GM21360 (cell line): Measurements from ENCODE around the gene POMT2.
"Not testable (repeated sequence)": the region's sequence is repeated elsewhere in the genome, so short reads cannot be mapped to it uniquely, and the experiment has no call there.

Experiments used
- ATAC-seq: cut with Tn5 transposase; IDR thresholded peaks from one replicate; pipeline ENCODE4 v1.9.1; 2021; ENCODE audit warnings: mild to moderate bottlenecking, moderate library complexity; ENCODE audit not compliant: unreplicated experiment

POMT2 gene

DNA sequence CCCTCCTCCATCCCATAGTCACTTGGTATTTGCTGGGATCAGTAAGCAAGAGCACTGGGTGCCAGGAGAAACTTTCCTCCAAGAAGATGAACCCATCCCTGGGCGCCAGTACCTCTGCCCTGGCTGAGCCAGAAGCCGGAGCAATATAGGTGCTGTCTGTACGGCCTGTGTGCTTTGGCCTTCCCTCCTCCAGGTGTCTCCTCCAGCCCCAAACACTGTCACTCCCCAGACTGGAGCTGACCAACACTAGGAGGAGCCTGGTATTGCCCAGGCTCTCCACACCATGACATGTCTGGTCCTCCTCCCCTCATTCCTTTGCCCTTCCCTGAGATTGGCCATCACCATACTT lies 5.0 kb upstream of the POMT2 start:
- no peak for ATAC-seq

DNA sequence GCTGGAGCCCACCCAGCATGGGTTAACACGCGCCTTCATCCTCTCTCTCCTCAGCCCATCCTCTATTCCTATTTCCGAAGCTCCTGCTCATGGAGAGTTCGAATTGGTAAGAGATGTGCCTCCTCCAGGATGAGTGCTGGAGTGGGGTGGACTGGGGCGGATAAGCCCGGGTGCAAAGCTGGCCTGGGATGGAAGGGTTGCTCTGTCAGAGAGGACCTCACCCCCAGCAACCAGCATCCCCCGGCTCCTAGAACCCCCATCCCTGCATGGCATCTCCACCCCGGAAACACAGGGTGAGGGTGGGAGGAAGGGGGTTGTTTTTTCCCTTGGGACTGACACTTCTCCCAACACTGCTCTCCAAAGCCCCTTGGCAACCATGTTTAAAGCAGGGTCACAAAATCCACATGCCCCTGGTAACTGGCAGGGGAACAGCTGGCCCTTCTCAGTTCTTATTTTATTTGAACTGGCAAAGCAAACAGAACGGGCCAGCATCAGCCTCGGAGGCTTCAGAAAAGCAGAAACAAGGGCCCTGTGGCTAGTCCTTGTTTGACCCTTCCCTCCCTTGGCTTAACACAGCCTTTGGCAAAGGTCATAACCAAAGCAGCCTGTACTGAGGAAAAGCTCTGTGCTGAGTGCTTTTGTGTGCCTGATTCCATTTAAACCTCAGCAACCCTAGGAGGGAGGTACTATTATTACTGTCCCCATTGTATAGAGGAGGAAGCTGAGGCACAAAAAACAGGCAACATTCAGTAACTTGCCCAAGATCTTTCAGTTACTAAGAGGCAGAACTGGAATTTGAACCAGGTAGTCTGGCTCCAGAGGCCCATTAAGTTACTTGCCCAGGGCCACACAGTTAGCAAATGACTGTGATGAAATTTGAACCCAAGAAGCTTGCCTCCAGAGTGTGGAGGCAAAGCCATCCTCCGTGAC lies 4.4 kb upstream of the POMT2 start:
- no peak for ATAC-seq

DNA sequence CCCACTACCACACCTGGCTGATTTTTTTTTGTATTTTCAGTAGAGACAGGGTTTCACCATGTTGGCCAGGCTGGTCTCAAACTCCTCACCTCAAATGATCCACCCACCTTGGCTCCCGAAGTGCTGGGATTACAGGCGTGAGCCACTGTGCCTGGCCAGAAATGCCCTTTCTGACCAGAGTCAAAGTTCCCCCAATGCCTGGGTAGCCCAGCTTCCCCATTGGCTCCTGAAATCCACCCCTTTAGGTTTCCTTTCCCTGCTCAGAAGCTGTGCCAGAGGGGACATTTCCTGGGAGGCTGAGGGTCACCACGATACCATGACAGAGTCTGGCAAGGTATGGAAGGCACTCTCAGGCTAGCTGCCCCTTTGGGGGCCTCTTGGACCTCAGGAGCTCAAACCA lies 3.6 kb upstream of the POMT2 start:
- ATAC-seq: no peak

DNA sequence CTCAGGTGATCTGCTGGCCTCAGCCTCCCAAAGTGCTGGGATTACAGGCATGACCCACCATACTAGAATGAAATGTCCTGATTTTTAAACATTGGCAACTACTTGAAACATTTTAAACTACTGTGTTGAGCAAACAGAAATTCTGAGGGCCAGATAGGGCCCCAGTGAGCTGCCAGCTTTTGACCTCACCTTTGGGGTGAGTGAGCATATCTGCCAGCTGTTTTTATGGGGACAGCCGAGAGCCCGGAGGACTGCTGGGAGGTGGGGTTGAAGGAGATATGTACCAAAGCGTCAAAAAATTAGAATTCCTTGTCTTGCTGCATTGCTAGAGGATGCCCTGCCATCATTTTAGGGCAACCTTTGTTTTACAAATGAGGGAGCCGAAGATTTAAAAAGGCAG lies 2.9 kb upstream of the POMT2 start:
- no peak for ATAC-seq

DNA sequence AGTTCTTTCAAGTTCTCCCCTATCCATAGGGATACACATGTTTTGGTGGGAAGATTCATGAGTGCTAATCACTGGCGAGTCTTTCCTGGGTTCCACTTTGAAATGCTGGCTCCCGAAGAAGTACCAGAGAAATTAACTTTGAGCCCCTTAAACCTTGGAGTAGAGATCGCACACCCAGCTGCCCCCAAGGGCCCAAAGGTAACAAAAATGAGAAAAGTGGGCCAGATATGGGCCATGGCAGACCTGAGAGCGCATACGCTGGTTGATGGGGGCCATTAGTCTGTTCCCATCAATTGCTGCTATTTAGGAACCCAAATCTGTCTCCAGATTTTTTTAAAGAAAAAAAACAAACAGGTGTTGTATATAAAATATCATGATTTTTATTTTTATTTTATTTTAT lies 2.3 kb upstream of the POMT2 start:
- no peak for ATAC-seq

DNA sequence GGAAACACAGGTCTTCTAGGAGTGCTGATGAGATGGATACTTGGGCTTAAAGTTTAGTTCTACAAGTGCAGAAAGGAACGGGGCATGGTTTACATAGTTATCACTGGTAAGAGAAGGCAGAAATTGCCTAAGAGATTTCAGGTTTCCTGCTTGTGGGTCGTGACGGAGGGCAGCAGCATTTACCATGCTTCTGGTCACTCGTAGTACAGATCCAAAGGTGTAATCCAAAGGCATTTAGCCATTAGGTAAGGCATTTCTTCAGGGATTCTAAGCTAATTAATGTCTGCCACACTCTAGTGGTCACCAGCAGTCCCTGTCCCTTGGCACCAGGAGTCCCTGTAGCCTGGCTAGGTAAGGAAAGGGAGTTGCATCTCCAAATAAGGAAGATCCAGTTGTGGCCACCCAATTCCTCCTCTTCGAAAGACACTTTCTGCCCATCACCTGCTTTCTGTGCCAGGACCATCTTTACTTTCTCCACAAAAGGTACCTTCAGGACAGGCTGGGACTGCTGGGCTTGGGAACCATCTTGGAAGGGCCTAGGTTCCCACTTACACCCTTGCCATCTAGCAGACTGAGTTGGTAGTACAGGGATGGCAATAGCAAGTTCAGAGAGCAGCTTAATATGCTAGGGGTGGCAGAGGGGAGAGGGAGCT lies 1.7 kb upstream of the POMT2 start:
- no peak for ATAC-seq

DNA sequence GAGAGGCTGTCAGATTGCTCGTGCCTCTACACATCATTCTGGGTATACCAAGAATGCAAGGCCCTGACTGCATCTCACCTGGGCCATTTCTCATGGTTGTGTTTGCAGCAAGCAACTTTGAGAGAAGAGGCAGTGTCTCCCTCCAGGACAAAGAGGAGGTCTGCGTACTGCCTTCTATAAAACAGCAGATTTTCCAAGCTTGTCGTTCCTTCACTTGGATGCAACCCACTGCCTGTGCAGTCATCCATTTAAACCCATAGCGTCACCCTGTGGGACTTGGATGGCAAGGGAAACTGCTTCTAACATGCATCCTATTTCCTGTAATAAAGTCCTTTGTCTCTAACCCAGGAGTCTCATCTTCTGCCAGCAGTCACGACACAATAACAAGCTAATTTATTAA lies 1.3 kb downstream of the POMT2 start:
- ATAC-seq: no peak

DNA sequence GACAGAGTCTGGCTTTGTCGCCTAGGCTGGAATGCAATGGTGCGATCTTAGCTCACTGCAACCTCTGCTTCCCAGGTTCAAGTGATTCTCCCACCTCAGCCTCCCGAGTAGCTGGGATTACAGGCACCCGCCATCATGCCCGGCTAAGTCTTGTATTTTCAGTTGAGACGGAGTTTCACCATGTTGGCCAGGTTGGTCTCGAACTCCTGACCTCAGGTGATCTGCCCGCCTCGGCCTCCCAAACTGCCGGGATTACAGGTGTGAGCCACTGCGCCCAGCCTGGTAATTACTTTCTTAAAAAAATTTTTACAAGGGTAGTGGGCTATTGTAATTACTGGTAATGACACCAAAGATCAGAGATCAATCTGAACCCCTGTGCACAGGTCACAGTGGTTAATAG lies 1.9 kb downstream of the POMT2 start:
- ATAC-seq: not testable (repeated sequence)

DNA sequence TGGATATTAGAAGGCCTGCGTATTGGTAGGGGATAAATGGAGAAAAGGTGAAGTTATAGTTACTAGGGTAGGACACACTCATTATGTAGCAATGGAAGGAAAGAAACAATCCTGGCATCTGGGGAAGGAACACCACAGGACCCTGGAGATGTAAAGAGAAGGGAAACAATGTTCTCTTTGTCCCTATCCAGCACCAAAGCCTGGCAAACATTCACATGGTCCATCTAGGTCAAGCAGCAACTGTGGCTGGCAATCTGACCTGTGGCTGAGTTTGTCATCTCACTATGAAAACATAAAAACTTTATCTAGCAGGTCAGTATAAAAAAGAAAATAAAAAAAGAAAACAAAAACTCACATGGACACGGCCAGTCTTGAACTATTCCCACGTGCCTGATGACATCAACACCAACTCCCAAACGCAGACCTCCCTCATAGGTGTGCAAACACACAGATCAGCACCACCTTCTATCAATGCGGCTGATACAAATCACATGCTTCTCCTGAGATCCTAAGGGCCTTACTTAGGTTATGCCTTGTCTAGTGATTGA lies 2.6 kb downstream of the POMT2 start:
- ATAC-seq: no peak

DNA sequence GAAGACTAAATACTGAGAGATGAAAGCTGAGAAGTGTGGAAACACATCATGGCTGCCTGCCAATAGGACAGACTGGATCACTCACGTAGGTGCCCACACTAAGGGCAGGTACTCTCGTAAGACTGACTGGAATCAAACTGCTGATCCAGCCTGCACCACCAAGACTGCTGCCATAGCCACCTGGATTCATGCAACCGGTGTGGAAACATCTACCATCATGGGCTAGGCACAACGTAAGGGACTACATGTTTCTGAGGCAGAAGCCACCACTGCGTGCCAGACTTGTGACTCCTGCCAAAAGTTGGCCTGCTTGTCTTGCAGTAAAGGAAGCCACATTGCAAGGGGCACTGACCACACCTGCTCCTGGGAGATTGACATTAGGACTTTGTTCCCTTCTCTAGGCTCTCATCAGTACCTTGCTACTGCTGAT lies 3.8 kb downstream of the POMT2 start:
- no peak for ATAC-seq

DNA sequence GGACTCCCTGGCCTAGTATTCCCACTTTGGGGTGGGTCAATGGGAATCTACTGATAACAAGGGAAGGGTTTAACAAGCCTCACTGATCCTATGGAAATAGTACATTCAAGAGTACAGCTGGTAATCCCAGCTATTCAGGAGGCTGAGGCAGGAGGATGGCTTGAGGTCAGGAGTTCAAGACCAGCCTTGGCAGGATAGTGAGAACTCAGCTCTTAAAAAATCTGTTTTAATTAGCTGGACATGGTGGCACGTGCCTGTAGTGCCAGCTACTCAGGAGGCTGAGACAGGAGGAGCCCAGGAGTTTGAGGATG lies 4.5 kb downstream of the POMT2 start:
- ATAC-seq: no peak

DNA sequence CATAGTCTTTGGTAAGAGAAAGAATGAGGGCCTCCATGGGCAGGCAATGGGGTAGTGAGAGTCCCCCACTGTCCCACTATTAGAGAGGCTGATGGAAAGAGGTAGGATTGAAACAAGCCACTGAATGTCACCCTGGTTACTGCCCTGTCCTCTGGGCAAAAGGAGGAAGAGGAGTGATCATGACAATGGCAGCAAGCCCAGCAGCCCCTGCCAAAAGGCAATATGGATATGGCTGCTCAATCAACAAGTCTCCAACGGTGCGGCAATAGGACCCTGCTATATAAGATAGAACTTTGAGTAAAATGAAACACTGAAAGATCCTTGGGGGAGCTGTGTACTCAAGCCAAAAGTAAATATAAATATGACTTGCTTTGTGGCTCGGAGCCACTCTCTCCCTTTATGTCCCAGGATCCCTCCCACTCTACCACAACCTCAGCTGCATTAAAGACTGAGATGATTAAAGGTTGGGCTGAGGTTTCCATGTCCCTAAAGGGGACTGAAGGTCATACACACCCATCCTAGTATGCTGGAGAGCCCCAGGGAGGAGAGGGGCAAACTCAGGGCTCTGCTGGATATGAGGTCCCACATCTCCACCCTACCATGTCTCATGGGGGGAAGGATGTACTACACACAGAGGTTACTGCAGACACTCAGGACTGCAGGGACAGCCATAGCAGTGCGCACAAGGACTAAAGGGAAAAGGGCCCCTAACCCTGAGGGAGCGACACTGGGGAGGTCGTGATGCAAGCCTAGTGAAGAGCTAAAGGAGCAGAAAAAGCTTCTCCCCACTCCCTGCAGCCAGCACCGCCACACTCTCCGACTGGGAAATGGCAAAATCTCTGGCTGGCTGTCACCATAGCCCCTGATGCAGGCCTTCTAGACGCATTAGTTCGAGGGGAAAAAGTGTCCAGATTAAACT lies 5.9 kb downstream of the POMT2 start:
- no peak for ATAC-seq

DNA sequence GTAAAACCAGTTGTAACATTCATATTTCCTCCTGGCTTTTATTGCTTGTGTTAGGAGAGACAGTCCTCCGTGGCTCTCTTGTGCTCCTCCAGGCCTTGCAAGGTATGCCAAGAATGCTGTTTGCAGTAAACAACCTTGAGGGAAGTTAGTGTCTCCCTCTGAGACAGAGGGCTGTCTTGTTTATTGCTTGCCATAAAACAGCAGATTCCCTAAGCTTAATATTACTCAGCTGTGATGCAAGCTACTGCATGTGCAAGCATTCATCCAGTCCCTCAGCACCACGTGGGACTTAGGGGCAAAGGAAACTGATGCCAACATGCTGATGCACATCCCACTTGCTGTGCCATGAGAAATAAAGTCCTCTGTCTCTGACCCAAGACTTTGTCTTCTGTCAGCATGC lies 6.6 kb downstream of the POMT2 start:
- no peak for ATAC-seq

DNA sequence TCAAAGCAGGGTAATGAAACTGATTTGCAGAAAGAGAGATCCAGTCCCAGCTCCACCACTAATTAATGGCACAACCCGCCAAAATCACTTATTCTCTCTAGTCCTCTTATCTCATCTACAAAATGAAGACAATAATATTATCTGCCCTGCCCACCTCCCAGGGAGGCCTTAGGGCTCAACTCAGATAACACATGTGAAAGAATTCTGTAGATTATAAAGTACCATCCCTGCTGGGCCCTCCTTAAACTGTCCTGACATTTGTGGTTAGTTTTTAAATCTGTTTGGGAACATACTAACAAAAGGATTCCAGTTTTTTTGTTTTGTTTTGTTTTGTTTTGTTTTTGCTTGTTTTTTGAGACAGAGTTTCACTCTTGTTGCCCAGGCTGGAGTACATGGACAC lies 7.3 kb downstream of the POMT2 start:
- no peak for ATAC-seq

DNA sequence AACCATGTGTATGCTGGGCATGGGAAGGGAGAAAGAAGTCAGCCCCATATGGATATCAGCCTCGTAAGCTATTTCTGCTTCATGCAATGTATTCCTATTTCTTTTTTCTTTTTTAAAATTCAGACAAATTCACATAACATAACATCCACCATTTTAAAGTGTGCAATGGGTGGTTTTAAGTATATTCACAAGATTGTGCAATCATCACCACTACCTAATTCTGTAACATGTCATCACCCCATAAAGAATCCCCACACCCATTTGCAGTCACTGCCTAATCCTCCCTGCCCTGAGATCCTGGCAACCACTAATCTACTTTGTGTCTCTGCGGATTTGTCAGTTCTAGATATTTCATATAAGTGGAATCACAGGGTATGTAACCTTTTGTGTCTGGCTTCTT lies 9.5 kb downstream of the POMT2 start:
- no peak for ATAC-seq

DNA sequence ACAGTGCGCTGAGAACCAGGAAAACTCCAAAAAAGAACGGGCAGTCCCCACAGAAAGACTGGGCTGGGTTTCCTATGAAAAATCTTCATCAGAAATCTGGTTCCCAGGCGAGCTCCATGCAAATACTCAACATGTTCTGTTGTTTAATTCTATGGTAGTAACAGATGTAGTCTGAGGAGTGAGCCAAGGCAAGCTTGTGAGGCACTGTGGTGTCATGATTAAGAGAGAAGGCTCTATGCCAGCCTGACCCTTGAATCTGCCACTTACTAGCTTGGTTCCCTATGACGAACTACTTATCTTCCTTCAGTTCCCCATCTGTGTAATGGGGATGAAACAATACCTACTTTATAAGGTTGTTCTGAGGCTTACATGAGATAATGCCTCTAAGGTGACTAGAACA lies 10.7 kb downstream of the POMT2 start:
- ATAC-seq: no peak

DNA sequence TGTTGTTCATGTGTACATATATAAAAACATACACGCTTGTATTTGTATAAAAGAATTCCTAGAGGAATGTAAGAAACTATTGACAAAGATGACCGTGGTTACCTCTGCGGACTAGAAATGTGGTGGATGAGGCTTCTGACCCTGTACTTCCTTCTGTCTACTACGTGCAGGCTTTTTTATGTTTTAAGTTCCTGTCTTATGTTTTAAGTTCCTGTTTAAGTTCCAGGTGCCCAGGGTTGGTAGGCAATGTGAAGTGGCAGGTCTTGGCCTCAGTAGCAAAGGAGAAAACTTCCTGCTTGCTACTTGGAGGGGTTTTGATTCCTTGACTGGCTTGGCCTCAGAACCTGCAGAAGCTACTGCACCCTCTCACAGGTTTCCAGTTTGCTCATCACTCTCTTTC lies 11.6 kb downstream of the POMT2 start:
- no peak for ATAC-seq

DNA sequence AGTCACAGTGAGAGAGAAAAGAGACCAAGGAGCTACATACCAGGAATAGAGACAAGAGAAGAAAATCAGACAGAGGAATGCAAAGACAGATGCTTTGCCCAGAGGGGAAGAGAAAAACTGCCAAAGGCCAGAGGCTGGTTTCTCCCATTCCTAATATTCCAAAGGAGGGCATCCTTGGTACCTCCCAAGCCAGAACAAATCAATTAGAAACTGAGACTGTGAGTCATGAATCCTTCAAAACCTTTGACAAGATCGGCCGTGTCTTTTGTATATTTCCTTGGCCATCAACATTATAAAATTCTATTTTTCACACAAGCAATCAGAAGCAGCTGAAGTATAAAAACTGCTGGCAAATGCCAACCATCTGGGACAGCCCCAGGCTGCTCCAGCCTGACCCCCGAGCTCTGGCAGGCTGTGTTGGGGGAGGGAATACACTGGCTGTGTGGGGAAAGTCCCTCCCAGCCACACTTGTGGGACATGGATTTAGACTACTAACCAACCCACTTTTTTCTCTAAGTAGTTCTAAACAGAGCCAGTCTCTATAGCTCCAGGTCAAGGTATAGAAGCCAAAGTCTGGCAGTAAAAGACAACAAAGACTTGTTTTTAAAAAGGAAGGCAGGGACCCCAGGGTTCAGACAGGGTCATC lies 13.7 kb downstream of the POMT2 start:
- ATAC-seq: no peak

DNA sequence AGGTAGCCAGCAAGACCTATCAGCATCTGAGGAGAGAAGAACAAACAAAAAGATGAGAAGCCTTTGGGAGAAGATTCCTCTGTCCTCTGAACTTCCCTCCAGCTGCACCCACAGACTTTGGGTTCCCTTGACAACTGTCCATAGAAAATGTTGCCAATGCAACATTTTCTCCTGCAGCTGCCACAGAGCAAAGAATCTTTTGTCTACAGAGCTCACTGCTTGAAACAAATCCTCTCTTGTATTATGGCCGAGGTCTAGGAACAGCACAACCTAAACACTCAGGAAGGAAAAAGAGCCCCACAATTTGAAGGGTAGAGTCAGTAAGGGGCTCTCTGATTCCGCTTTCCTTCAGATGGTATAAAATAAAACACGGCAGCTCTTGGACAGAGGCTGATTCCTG lies 14.3 kb downstream of the POMT2 start:
- no peak for ATAC-seq

DNA sequence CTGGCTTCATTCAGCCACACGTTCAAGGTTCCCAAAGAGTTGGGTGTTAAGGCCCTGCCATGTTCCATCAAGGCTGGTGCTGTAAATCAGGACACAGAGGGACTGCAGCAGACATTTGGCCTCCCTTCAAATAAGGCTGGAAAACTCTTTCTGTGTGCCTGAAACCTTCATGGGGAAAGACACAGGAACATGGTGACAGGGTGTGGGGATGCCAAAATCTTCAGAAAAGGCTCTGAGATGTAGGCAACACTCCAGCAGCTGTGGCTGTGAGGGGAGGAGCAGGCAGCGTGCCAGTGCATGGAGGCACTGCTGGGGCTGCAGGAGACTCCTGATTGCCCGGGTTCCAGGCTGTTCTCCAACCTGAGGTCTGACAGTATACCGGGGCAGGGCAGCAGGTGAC lies 15.0 kb downstream of the POMT2 start:
- ATAC-seq: no peak
